NCI-H1930 (cell line): ENCODE results near the gene NACC2.

ENCODE experiments used
- DNase-seq, 2 experiments: peaks; one replicate each; lab custom pipeline; 2025; lab: John Stamatoyannopoulos, UW

NACC2 gene

GRCh38 chr9:136055715-136056545, 39.2 kb downstream of the NACC2 start:
- DNase-seq: no peak

- no peak for DNase-seq
Measured at GRCh38 chr9:136054798-136055714, 40.0 kb downstream of the NACC2 start.

GRCh38 chr9:136054146-136054545, 40.9 kb downstream of the NACC2 start:
- no peak for DNase-seq

- DNase-seq: no peak
Measured at GRCh38 chr9:136053757-136054142, 41.3 kb downstream of the NACC2 start.

- no peak for DNase-seq
Measured at GRCh38 chr9:136052991-136053756, 41.9 kb downstream of the NACC2 start.

- no peak for DNase-seq
Measured at GRCh38 chr9:136052472-136052880, 42.6 kb downstream of the NACC2 start.

- peak; percentile 10 to 52 for DNase-seq
Measured at GRCh38 chr9:136051837-136052471, 43.1 kb downstream of the NACC2 start.

GRCh38 chr9:136051453-136051836, 43.6 kb downstream of the NACC2 start:
- DNase-seq: peak in 1 of 2 experiments; percentile 10

GRCh38 chr9:136050701-136051452, 44.2 kb downstream of the NACC2 start:
- no peak for DNase-seq

- DNase-seq: no peak
Measured at GRCh38 chr9:136050266-136050700, 44.8 kb downstream of the NACC2 start.

- no peak for DNase-seq
Measured at GRCh38 chr9:136049491-136050265, 45.4 kb downstream of the NACC2 start.

- DNase-seq: no peak
Measured at GRCh38 chr9:136048560-136049411, 46.3 kb downstream of the NACC2 start.

- DNase-seq: no peak
Measured at GRCh38 chr9:136047775-136048559, 47.1 kb downstream of the NACC2 start.

GRCh38 chr9:136047076-136047774, 47.9 kb downstream of the NACC2 start:
- DNase-seq: no peak

- DNase-seq: no peak
Measured at GRCh38 chr9:136046554-136046920, 48.6 kb downstream of the NACC2 start.

GRCh38 chr9:136045595-136046553, 49.2 kb downstream of the NACC2 start:
- DNase-seq: no peak
